HepG2 (cell line): Measurements from ENCODE around the gene DNAJC12. TPM values are rescaled to one million over a fixed set of nuclear protein-coding genes. Genes with fewer than 3 reads are reported as not detected.

Experiments
- CBX5 ChIP-seq: sonication (generic); formaldehyde crosslinking; IDR thresholded peaks from 2 replicates; pipeline ENCODE4 v1.4.0; 2020; ENCODE audit warnings: missing genetic modification reagents, borderline replicate concordance
- DNMT3B ChIP-seq: conservative IDR thresholded peaks from 2 replicates; pipeline ENCODE4 v1.6.1; 2016; ENCODE audit warnings: missing biosample characterization, control low read depth
- HNRNPH1 ChIP-seq: fragments of 200-400 bp; formaldehyde crosslinking; optimal IDR thresholded peaks from 2 replicates; pipeline ENCODE3; 2017; ENCODE audit warnings: mild to moderate bottlenecking, low read depth, low read length
- HNRNPLL ChIP-seq: fragments of 200-400 bp; formaldehyde crosslinking; IDR thresholded peaks from 2 replicates; pipeline ENCODE4 v1.6.1; 2017; ENCODE audit warnings: mild to moderate bottlenecking, low read depth, low read length; ENCODE audit not compliant: poor library complexity, severe bottlenecking
- KLF9 ChIP-seq: IDR thresholded peaks from 2 replicates; pipeline ENCODE4 v1.6.1; 2016; ENCODE audit warnings: low read depth
- KMT2B ChIP-seq: IDR thresholded peaks from 2 replicates; pipeline ENCODE4 v1.6.1; 2016; ENCODE audit warnings: missing genetic modification reagents, missing compliant biosample characterization
- NR2F2 ChIP-seq: IDR thresholded peaks from 2 replicates; pipeline ENCODE4 v1.6.1; 2012; ENCODE audit warnings: low read depth, inconsistent platforms, borderline replicate concordance
- PHF21A ChIP-seq: sonication (generic); formaldehyde crosslinking; IDR thresholded peaks from 2 replicates; pipeline ENCODE4 v1.5.0; 2020; ENCODE audit warnings: mild to moderate bottlenecking, missing genetic modification reagents
- POGZ ChIP-seq: sonication (generic); formaldehyde crosslinking; IDR thresholded peaks from 2 replicates; pipeline ENCODE4 v1.4.0; 2020; ENCODE audit warnings: mild to moderate bottlenecking, missing genetic modification reagents
- POLR2AphosphoS5 ChIP-seq: IDR thresholded peaks from 2 replicates; pipeline ENCODE4 v1.6.1; 2012; ENCODE audit warnings: low read depth, low read length
- RXRB ChIP-seq: IDR thresholded peaks from 2 replicates; pipeline ENCODE4 v1.6.1; 2016; ENCODE audit warnings: borderline replicate concordance, missing genetic modification reagents, missing compliant biosample characterization
- TEAD3 ChIP-seq: optimal IDR thresholded peaks from 2 replicates; pipeline ENCODE3; 2016; ENCODE audit warnings: borderline replicate concordance
- THAP11 ChIP-seq: IDR thresholded peaks from 2 replicates; pipeline ENCODE4 v1.6.1; 2016; ENCODE audit warnings: missing biosample characterization, missing genetic modification reagents
- YY1 ChIP-seq: IDR thresholded peaks from 2 replicates; pipeline ENCODE4 v1.6.1; 2011; ENCODE audit warnings: low read length, low read depth, moderate library complexity, mild to moderate bottlenecking; ENCODE audit not compliant: insufficient read depth, insufficient replicate concordance
- ZBTB1 ChIP-seq: sonication (generic); formaldehyde crosslinking; IDR thresholded peaks from 2 replicates; pipeline ENCODE4 v1.4.0; 2020; ENCODE audit warnings: missing genetic modification reagents, borderline replicate concordance
- ZBTB8A ChIP-seq: sonication (generic); formaldehyde crosslinking; IDR thresholded peaks from 2 replicates; pipeline ENCODE4 v1.4.0; 2020; ENCODE audit warnings: mild to moderate bottlenecking, low read depth, missing genetic modification reagents, borderline replicate concordance
- ZEB1 ChIP-seq: IDR thresholded peaks from 2 replicates; pipeline ENCODE4 v1.6.1; 2012; ENCODE audit warnings: mild to moderate bottlenecking, low read depth, inconsistent platforms; ENCODE audit not compliant: insufficient replicate concordance
- ZFP36L2 ChIP-seq: sonication (generic); formaldehyde crosslinking; IDR thresholded peaks from 2 replicates; pipeline ENCODE4 v1.4.0; 2020; ENCODE audit warnings: missing genetic modification reagents
- ZNF101 ChIP-seq: sonication (generic); formaldehyde crosslinking; IDR thresholded peaks from 2 replicates; pipeline ENCODE4 v1.4.0; 2020; ENCODE audit warnings: mild to moderate bottlenecking, low read depth, missing genetic modification reagents, borderline replicate concordance
- ZNF121 ChIP-seq: sonication (generic); formaldehyde crosslinking; IDR thresholded peaks from 2 replicates; pipeline ENCODE4 v1.5.0; 2020; ENCODE audit warnings: mild to moderate bottlenecking, missing genetic modification reagents
- ZNF17 ChIP-seq: sonication (generic); formaldehyde crosslinking; IDR thresholded peaks from 2 replicates; pipeline ENCODE4 v1.5.0; 2020; ENCODE audit warnings: mild to moderate bottlenecking, missing genetic modification reagents
- ZNF383 ChIP-seq: sonication (generic); formaldehyde crosslinking; IDR thresholded peaks from 2 replicates; pipeline ENCODE4 v1.4.0; 2020; ENCODE audit warnings: missing genetic modification reagents, mild to moderate bottlenecking, borderline replicate concordance
- ZNF431 ChIP-seq: sonication (generic); formaldehyde crosslinking; IDR thresholded peaks from 2 replicates; pipeline ENCODE4 v1.9.0; 2022; ENCODE audit warnings: missing genetic modification reagents, low read depth, mild to moderate bottlenecking, borderline replicate concordance
- ZNF451 ChIP-seq: sonication (generic); formaldehyde crosslinking; IDR thresholded peaks from 2 replicates; pipeline ENCODE4 v1.5.0; 2020; ENCODE audit warnings: mild to moderate bottlenecking, missing genetic modification reagents
- ZNF510 ChIP-seq: sonication (generic); formaldehyde crosslinking; IDR thresholded peaks from 2 replicates; pipeline ENCODE4 v1.4.0; 2020; ENCODE audit warnings: low read depth, mild to moderate bottlenecking, missing genetic modification reagents
- ZNF598 ChIP-seq: sonication (generic); formaldehyde crosslinking; IDR thresholded peaks from 2 replicates; pipeline ENCODE4 v1.5.1; 2020; ENCODE audit warnings: mild to moderate bottlenecking, missing genetic modification reagents, borderline replicate concordance
- ZNF761 ChIP-seq: sonication (generic); formaldehyde crosslinking; conservative IDR thresholded peaks from 2 replicates; pipeline ENCODE4 v1.4.0; 2020; ENCODE audit warnings: mild to moderate bottlenecking, missing genetic modification reagents
- ZNF781 ChIP-seq: sonication (generic); formaldehyde crosslinking; IDR thresholded peaks from 2 replicates; pipeline ENCODE4 v1.5.1; 2020; ENCODE audit warnings: borderline replicate concordance, mild to moderate bottlenecking, missing genetic modification reagents; ENCODE audit errors: not compliant biosample characterization
- ZSCAN30 ChIP-seq: sonication (generic); formaldehyde crosslinking; IDR thresholded peaks from 2 replicates; pipeline ENCODE4 v1.5.0; 2020; ENCODE audit warnings: mild to moderate bottlenecking, missing genetic modification reagents
- polyA plus RNA-seq, 8 experiments: library from polyadenylated mRNA; depleted of rRNA in 3 of 8; stranded (reverse) in 7 of 8; unstranded in 1 of 8; fragments of >200 nt; fragmentation: Illumina TruSeq in 4 of 8; extraction: Trizol in 4 of 8; gene quantifications; 2 replicates each; pipeline versions ENCODE4 v1.2.1 to v1.2.3, GENCODE V29; 2011 to 2016; ENCODE audit warnings: low read depth in 4 of 8, missing spikeins in 1 of 8, mixed read lengths in 1 of 8; ENCODE audit not compliant: insufficient read depth in 1 of 8
- total RNA-seq, 5 experiments: library from RNA; depleted of rRNA; stranded (reverse); fragments of >200 nt; fragmentation: Illumina TruSeq; extraction: Trizol; gene quantifications; 2 replicates each; pipeline ENCODE4 v1.2.3, GENCODE V29; 2016; ENCODE audit warnings: low read depth in 1 of 5
- TF ChIP-seq, protein P1 (sequence below): sonication (generic); formaldehyde crosslinking; IDR thresholded peaks from 2 replicates; pipeline ENCODE4 v1.4.0; 2020; ENCODE audit warnings: missing genetic modification reagents
- TF ChIP-seq, protein P2 (sequence below): sonication (generic); formaldehyde crosslinking; IDR thresholded peaks from 2 replicates; pipeline ENCODE4 v1.4.0; 2020; ENCODE audit warnings: missing genetic modification reagents, low read depth, mild to moderate bottlenecking, borderline replicate concordance

The DNAJC12 gene
- total and polyA plus RNA-seq, 2 of the 13 experiments (the other 11 are each of a cell fraction or from before 2014, with no cell fraction given): 11.6 to 43.9 TPM

DNA sequence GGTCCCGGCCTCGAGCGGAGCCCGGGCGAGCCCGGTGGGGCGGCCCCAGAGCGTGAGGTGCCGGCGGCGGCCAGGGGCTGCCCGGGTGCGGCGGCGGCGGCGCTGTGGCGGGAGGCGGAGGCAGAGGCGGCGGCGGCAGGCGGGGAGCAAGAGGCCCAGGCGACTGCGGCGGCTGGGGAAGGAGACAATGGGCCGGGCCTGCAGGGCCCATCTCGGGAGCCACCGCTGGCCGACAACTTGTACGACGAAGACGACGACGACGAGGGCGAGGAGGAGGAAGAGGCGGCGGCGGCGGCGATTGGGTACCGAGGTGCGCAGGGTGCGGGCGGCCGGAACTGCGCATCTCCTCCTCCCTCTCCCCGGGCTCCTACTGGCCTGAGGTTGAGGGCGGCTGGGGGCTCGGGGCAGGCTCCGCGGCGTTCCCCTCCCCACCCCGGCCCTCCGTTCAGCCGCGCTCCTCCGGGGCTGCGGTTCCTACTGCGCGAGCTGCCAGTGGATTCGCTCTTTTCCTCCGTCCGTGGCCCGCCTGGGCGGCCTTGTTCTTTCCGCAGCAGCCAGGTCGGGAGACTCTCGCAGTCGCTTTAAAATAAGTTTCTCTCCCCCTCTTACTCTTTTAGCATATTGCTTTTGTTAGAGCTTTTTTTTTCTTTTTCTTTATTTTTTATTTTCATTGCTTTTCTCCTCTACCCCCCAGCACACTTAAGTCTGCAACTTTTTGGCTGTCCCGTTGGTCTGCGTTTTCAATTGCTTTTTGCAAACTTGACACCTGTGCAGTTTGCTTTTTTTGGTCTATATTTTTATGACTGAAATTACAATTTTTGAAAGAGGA lies 47.1 kb upstream of the DNAJC12 start (continued):
- TF ChIP-seq YY1 (peak; percentile 24), KMT2B (CRISPR knock-in tag) (peak; percentile 41; the same call in 1 of the 2 replicates), ZNF17 (no peak), ZFP36L2 (no peak), ZNF510 (CRISPR knock-in tag) (no peak), RXRB (peak; percentile 25; the same call in 1 of the 2 replicates), ZBTB1 (CRISPR knock-in tag) (no peak), ZNF121 (0 out of 2 replicates have a peak, but pooled peaks have one; percentile 20), ZNF761 (CRISPR knock-in tag) (no peak; the same call in 1 of the 2 replicates), DNMT3B (CRISPR knock-in tag) (no peak), TEAD3 (CRISPR knock-in tag) (no peak), ZNF431 (CRISPR knock-in tag) (no peak), ZNF101 (CRISPR knock-in tag) (no peak), HNRNPLL (peak; percentile 90), ZBTB8A (no peak), THAP11 (CRISPR knock-in tag) (no peak), CBX5 (CRISPR knock-in tag) (0 out of 2 replicates have a peak, but pooled peaks have one; percentile 23), PHF21A (CRISPR knock-in tag) (no peak), ZNF781 (CRISPR knock-in tag) (no peak), ZNF383 (CRISPR knock-in tag) (no peak), ZEB1 (no peak), POGZ (no peak), KLF9 (CRISPR knock-in tag) (no peak), HNRNPH1 (no peak), ZNF598 (CRISPR knock-in tag) (no peak), POLR2AphosphoS5 (peak; percentile 7; the same call in 1 of the 2 replicates), NR2F2 (no peak), ZSCAN30 (CRISPR knock-in tag) (no peak; the same call in 1 of the 2 replicates), ZNF451 (CRISPR knock-in tag) (no peak)
- TF ChIP-seq, protein P1, sequence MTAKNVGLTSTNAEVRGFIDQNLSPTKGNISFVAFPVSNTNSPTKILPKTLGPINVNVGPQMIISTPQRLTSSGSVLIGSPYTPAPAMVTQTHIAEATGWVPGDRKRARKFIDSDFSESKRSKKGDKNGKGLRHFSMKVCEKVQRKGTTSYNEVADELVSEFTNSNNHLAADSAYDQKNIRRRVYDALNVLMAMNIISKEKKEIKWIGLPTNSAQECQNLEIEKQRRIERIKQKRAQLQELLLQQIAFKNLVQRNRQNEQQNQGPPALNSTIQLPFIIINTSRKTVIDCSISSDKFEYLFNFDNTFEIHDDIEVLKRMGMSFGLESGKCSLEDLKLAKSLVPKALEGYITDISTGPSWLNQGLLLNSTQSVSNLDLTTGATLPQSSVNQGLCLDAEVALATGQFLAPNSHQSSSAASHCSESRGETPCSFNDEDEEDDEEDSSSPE (CRISPR knock-in tag): no peak
- TF ChIP-seq, protein P2, sequence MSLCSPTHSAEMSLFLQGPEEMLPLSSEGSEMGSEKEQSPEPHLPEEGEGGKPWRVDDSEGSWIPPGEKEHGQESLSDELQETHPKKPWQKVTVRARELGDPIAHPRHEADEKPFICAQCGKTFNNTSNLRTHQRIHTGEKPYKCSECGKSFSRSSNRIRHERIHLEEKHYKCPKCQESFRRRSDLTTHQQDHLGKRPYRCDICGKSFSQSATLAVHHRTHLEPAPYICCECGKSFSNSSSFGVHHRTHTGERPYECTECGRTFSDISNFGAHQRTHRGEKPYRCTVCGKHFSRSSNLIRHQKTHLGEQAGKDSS: no peak; the same call in 1 of the 2 replicates
